RWPE2 (cell line): Measurements from ENCODE around the gene MRM2.
A peak's percentile ranks its signal among the peaks of the same experiment; 100 is the strongest.

Source experiments
- ATAC-seq: fragments of 200-7000 bp; cut with Tn5 transposase; 3 replicates; pipeline ENCODE4 v1.9.1; 2021; ENCODE audit warnings: low read depth
- DNase-seq: peaks from one replicate; pipeline ENCODE4 v3.0.0-alpha.2; 2020; ENCODE audit warnings: low spot score
- H3K27ac ChIP-seq: fragments of 450-650 bp; 2 replicates; pipeline ENCODE4 v1.5.1; 2017; ENCODE audit warnings: mild to moderate bottlenecking; ENCODE audit not compliant: poor library complexity, severe bottlenecking
- H3K27me3 ChIP-seq: fragments of 250-450 bp; sonication (Bioruptor Pico); 2 replicates; pipeline ENCODE4 v1.5.1; 2021; ENCODE audit warnings: mild to moderate bottlenecking, moderate library complexity; ENCODE audit not compliant: insufficient read depth, poor library complexity, severe bottlenecking
- H3K36me3 ChIP-seq: fragments of 250-450 bp; sonication (Bioruptor Pico); 2 replicates; pipeline ENCODE4 v1.5.1; 2020; ENCODE audit warnings: low read depth, mild to moderate bottlenecking, moderate library complexity
- H3K4me1 ChIP-seq: fragments of 250-450 bp; sonication (Bioruptor Pico); 2 replicates; pipeline ENCODE4 v1.5.1; 2021; ENCODE audit warnings: mild to moderate bottlenecking, moderate library complexity; ENCODE audit not compliant: insufficient read depth, poor library complexity, severe bottlenecking
- H3K4me3 ChIP-seq: fragments of 250-450 bp; sonication (Bioruptor Pico); 2 replicates; pipeline ENCODE4 v1.5.1; 2021; ENCODE audit warnings: mild to moderate bottlenecking, moderate library complexity; ENCODE audit not compliant: severe bottlenecking
- H3K9me3 ChIP-seq: fragments of 250-450 bp; sonication (Bioruptor Pico); 2 replicates; pipeline ENCODE4 v1.5.1; 2021; ENCODE audit warnings: mild to moderate bottlenecking, moderate library complexity; ENCODE audit not compliant: severe bottlenecking
- TF ChIP-seq, protein P1 (sequence below): fragments of 450-650 bp; IDR thresholded peaks from one replicate; pipeline ENCODE4 v1.5.1; 2017; ENCODE audit warnings: mild to moderate bottlenecking, moderate library complexity; ENCODE audit not compliant: poor library complexity, severe bottlenecking

Gene MRM2

DNA sequence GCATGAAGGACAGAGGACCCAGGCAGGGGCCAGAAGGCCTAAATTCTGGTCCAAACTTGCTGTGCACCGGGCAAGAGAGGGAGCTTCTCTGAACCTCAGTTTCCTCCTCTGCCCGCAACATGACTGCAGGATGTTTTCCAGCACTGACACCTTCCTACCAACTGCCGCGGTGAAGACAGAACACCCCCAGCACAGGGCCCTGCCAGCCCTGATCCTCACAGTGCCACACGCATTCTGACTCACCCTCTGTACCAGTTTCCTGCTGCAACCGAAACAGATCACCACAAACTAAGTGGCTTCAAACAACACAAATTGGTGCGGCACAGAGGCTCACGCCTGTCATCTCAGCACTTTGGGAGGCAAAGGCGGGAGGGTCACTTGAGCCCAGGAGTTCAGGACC is 27.4 kb downstream of the MRM2 start:
- no peaks in the 10 kb centered on the region for H3K4me1 ChIP-seq
- no peaks in the 10 kb centered on the region for H3K27me3 ChIP-seq
- TF ChIP-seq, protein P1, sequence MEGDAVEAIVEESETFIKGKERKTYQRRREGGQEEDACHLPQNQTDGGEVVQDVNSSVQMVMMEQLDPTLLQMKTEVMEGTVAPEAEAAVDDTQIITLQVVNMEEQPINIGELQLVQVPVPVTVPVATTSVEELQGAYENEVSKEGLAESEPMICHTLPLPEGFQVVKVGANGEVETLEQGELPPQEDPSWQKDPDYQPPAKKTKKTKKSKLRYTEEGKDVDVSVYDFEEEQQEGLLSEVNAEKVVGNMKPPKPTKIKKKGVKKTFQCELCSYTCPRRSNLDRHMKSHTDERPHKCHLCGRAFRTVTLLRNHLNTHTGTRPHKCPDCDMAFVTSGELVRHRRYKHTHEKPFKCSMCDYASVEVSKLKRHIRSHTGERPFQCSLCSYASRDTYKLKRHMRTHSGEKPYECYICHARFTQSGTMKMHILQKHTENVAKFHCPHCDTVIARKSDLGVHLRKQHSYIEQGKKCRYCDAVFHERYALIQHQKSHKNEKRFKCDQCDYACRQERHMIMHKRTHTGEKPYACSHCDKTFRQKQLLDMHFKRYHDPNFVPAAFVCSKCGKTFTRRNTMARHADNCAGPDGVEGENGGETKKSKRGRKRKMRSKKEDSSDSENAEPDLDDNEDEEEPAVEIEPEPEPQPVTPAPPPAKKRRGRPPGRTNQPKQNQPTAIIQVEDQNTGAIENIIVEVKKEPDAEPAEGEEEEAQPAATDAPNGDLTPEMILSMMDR = no peak
- H3K36me3 ChIP-seq = peaks cover 60% of the 10 kb centered on the region
- no peak overlapping the region for H3K27ac ChIP-seq
- ATAC-seq (no peak), DNase-seq (no peak)
- no peak overlapping the region for H3K4me3 ChIP-seq
- no peaks in the 10 kb centered on the region for H3K9me3 ChIP-seq

DNA sequence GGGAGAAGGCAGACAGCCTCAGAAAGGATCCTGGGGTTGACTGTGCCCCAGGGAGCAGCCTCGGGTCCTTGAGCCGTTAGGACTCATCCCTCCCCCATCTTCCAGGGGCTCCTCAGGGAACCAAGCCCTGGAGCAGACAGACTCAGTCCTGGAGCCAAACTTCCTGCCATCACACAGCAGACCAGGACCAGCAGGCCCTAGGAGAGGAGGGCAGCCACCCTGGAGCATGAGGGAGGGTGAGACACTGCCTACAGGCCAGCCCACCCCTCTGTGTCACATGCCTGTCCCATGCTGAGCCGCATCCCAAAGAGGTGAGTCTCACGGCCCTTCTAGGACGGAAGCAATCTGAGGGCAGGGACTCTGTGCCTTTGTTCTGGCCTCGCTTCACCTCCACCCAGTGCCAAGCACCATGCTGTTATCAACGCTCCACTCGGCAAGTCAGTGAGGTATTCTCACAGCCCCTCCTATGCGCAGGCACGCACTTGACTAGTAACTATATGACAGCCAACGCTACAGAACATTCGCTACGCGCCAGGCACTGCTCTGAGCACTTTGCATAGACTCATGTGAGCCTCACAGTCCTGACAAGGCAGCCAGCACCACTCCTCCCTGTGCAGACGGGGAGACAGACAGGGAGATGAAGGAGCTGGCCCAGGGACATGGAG is 28.3 kb downstream of the MRM2 start:
- TF ChIP-seq, protein P1 = no peak
- no peak for DNase-seq
- H3K4me1 ChIP-seq = no peaks in the 10 kb centered on the region
- peaks cover 62% of the 10 kb centered on the region for H3K36me3 ChIP-seq
- no peak for ATAC-seq
- no peak overlapping the region for H3K27ac ChIP-seq
- H3K4me3 ChIP-seq = no peak overlapping the region
- H3K9me3 ChIP-seq = no peaks in the 10 kb centered on the region
- H3K27me3 ChIP-seq = no peaks in the 10 kb centered on the region

DNA sequence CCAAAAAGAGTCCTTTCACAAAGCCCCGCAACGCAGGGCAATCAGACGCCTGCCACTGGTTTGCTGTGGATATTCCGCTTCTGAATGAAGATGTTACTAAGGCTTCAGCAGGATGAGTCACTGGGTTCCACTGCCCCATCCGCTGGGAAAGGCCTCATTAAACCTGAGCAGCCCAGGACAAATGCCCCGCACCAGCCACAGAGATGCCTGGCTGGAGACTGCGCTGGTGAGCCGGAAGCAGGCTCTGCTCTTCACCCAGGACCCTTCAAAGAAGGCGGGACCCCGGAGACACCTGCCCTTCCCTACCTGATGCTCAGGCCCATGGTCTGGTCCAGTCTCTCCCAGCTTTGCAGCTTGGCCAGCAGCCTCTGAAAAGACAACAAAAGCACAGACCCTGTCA is 29.1 kb downstream of the MRM2 start:
- H3K27me3 ChIP-seq = no peaks in the 10 kb centered on the region
- TF ChIP-seq, protein P1 = no peak
- DNase-seq = peak; percentile 38
- H3K27ac ChIP-seq = no peak overlapping the region
- H3K9me3 ChIP-seq = no peaks in the 10 kb centered on the region
- no peak for ATAC-seq
- H3K36me3 ChIP-seq = peaks cover 66% of the 10 kb centered on the region
- H3K4me1 ChIP-seq = no peaks in the 10 kb centered on the region
- no peak overlapping the region for H3K4me3 ChIP-seq

DNA sequence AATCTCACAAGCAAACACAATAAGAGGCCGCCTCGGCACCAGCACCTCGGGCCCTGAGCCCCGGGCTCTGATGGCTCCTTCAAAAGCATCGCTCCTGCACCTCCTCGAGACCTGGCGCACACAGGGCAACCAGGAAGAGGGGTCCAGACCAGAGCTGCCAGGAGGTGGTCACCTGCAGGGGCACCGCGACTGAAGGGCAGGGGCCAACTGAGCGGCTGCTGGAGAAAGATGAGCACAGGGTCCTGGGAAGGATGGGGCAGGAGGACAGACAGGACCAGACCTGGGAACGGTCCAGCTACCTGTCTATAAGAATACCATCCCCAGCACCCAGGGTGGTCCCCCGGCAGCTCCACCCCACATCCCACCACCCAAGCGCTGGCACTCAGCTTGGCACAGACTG is 30.1 kb downstream of the MRM2 start:
- DNase-seq (peak; percentile 58), ATAC-seq (no peak)
- Histone ChIP-seq H3K4me3 (no peak overlapping the region), H3K27ac (no peak overlapping the region), H3K36me3 (peaks cover 65% of the 10 kb centered on the region), H3K9me3 (no peaks in the 10 kb centered on the region), H3K27me3 (no peaks in the 10 kb centered on the region), H3K4me1 (no peaks in the 10 kb centered on the region)
- TF ChIP-seq, protein P1 = no peak

DNA sequence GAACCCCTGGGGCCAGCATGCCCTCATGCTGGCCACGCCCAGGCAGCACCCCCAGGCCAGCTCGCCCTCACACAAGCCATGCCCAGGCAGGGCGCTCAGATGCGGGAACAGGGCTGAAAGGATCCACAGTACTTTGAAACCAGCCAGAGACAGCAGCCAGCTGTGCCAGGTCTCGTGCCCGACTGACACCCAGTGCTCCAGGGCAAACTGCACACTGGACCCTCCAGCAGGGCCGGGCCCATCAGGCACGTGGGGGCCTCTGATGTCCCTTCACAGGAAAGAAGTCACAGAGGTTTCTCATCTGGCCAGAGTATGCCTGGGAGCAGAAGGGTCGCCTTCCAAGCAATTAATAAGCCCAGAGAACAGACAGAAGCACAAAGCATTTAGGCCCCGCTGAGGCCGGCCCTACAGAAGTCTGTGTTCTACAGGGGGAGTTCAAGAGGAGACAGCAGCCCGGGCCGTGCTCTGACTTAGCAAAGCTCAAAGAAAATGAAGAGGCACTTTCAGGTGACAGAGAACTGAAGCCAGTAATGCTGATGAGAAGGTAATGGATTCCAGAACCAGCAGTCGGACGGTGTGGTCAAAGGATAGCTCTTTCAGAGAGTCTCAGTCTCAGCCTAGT is 30.6 kb downstream of the MRM2 start:
- H3K36me3 ChIP-seq = peaks cover 62% of the 10 kb centered on the region
- no peak for ATAC-seq

More for the DNA sequence above, 30.6 kb downstream of the MRM2 start:
- DNase-seq = peak; percentile 52
- TF ChIP-seq, protein P1 = no peak
- H3K4me1 ChIP-seq = no peaks in the 10 kb centered on the region
- no peaks in the 10 kb centered on the region for H3K9me3 ChIP-seq
- H3K27me3 ChIP-seq = no peaks in the 10 kb centered on the region
- no peak overlapping the region for H3K27ac ChIP-seq
- H3K4me3 ChIP-seq = no peak overlapping the region
